GM21381 (cell line): Measurements from ENCODE around the gene CDH4.

ENCODE experiments used
- ATAC-seq: cut with Tn5 transposase; IDR thresholded peaks from one replicate; pipeline ENCODE4 v1.9.1; 2021; ENCODE audit warnings: mild to moderate bottlenecking, moderate library complexity; ENCODE audit not compliant: unreplicated experiment

Gene CDH4

DNA sequence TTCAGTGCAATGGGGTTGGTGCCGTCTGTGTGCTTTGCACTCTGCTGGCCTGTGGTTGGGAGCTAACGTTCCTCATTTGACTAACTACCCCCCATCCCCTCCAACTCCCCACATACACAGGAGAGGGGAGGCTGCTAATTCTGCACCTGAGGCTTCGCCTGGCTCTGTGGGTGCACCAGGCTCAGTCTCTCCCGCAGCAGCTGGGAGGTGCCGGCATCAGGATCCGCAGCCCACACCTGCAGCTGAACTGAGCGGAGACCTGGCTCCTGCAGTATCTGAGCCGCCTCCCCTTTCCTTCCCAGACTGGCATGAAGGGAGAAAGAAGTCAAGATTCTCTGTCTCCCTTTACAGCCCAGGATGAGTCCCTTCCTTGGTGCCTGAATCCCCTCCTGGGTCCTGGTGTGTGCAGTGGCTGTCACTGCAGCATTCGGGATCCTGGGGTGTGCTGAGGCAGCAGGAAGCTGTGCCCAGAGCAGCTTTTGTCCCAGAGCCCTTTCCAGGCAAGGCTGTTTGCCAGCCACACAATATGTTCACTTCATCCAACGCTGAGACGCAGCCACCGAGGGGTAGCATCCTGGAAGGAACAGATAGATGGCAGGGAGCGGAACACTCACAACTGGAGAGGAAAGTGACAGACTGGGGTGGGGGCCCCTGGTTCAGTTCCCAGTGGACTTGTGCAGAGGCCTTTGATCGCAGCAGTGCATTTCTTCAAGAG, 70.2 kb downstream of the CDH4 start:
- ATAC-seq = no peak

DNA sequence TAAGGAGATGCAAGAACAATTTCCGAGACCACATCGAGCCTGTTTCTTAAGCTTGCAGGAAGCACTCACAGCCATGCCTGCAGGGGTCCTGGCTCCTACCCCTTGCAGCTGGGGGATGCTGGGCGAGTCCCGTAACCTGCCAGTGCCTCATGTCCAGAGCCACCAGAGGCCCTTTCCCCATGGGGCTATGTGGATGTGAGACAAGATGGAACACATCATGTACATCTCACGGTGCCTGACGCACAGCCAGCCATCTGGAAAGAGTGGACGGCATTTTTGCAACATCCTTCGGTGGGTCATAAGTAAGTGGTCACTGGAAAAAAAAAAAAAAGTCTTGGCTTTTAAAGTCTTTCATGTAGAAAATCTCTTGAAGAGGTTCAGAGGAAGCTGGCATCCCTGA, 72.8 kb downstream of the CDH4 start:
- ATAC-seq = no peak

DNA sequence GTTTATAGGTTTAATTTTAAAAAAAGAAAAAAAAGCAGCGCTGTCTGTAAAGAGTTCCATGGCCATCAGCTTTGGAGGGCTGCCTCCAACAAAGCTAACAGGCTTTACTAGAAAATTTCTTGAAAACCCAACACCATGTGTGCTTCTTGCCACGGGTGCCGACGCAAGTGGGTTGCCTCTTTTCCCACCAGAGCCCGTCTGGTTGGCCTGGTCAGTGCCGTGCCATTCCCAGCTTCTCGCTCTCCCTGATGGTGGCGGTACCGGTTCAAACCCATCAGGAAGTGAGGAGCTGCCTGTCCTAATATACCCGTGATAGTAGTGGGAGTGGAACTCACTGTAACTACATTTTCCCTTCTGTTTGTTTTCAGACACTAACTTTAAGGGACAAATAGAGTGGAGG, 73.7 kb downstream of the CDH4 start:
- no peak for ATAC-seq

DNA sequence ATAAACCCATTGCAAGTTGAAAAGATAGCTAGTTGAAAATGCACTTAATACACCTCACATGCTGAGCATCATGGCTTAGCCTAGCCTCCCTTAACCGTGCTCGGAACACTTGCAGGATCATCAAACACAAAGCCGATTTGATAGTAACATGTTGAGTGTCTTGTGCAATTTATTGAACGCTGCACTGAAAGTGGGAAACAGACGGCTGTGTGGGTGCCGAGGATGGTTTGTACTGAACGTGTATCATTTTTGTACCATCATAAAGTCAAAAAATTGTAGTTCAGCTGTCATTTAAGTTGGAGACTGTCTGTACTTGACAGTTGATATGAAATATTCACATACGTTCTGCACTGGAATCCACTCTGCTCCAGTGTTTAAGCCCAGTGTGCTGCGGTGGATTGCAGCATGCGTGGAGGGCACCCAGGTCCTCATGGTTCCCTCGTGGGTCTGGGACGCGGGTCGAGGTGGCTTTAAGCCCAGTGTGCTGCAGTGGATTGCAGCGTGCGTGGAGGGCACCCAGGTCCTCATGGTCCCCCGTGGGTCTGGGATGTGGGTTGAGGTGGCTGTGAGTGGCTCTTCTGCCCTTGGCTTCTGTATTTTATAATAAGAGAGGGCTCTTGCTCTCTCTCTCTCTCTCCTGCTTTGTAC, 77.0 kb downstream of the CDH4 start:
- ATAC-seq = no peak

DNA sequence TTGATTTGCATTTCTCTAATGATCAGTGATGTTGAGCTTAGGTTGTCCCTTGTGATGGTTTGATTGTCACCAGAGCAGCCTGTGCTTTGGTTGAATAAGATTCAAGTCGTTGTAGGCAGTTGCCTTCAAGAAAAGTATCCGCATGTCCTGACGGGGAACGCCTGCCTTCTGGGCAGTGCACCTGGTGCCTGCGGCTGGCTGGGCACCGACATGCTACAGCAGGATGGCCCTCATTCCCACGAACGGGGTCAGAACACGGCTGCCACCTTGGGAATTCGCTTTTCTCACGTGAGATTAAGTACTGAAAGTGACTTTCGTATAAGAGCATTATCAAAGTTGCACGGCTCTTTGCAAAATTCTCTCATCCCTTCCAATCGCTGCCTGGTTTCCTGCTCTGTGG, 78.4 kb downstream of the CDH4 start:
- ATAC-seq = no peak

DNA sequence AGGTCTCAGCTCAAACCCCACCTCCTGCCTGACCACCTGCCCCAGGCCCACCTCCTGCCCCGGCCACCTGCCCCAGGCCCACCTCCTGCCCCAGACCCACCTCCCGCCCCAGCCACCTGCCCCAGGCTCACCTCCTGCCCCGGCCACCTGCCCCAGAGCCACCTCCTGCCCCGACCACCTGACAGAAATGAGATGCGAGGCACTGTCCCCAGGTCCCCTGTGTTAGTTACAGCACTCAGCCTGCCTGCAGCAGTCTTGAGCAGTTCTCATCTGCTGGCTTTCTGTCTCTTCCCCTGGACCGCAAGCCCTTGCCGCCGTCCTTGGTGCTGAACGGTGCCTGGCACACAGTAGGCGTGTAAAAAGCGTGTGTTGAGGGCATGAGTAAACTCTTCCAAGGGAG, 79.5 kb downstream of the CDH4 start:
- ATAC-seq = no peak

DNA sequence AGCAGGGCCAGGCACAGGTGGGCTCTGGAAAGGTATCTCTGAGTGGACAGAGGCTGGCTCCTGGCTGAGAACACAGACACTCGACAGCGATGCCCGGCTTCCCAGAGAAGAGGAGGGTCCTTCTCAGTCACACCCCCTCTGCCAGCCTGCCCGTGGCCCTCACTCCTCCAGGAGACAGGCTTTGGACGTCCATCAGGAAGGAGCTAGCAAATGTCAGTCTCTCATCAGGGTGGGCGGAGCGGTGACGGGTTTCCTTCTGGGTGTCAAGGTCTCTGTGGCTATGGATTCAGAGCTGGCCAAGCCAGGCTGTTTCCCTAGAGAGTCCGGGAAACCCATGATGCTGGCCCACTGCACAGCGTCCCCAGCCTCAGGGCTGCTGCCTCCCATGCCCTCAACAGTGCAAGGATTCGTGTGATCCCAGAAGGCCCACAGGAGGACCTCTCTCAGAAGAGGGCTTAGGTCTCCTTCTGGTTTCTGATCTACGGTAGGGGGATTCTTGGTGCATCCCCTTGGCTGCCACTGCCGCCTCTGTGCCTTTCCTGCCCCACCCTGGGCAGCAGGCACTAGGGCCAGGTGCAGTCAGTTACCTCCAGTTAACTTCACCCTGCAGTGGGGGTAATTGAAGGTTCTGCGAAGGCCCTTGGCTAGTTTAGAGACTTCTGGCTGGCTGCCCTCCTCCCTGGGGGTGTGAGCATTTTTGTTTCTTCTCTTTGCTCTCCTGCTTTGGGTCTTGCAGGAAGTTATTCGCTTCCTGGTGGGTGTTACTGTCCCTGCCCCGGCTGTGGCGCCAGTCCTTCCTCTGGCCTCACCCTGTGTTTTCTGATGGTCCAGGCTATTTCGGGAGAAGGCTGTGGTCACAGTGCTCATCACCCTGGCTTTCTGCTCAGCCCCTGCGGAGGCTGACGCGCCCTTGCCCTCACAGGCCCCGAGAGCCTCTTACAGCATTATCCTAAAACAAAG, 80.2 kb downstream of the CDH4 start:
- ATAC-seq = no peak

DNA sequence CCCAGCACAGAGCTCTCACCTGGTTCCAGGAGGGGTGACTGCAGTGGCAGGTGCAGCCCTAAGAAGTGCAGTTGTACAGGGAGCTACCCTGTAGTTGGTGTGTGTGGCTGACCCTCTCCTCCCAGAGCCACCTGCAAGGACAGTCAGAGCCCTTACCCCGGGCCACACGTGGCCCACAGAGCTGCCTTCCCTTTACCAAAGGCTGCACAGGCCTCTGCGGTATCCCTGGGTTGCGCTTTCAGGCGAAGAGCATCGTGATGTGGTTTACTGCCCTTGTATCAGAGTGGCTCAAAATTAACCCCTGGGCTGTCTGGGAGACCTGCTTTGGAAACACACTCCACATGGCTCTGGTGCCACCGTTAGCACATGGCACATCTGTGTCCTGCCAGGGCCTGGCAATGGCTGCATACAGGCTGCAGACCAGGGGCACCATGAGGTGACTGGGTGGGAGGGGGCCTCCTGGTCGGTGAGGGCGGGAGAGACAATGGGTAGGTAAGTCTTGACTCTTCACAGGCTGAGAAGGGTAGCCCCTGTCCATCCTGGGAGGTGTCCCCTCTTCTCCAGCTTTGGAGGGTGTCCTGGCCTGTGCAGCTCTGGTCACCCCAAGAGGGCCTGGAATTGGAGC, 81.5 kb downstream of the CDH4 start:
- no peak for ATAC-seq

DNA sequence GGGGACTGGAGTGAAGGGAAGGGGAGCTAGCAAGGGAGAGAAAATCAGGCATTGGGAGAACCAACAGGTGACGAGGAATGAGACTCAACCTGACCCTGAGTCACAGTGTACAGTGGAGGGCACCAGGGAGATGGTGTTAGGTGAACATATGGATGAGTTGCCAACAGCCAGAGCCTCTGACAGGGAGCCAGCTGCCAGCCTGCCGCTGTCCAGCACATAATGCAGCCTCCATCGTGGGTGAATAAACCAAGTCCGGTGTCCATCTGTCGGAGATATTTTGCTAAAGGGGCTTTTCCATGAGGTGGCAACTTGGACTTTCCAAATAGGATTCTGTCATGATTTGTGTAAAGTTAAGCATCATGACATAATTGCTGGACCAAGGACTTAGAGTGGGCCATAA, 88.1 kb downstream of the CDH4 start:
- ATAC-seq = no peak

DNA sequence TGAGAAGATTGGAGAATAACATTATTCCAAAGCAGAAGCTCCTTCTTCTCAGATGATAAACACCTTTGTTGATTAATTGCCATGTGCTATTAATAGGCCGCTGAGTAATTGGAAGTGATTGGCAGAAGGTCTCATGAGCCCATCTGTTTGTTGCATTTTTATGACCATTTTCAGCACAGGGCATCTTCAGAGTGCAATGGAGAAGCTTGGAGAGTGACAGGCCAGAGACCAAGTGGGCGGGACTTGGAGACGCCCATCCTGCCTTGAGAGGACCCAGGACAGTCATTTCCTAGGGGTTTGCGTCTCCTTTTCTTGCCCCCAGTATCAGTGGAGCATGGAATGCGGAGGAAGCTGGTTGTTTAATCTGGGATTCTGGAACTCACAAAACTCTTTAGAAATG, 89.5 kb downstream of the CDH4 start:
- ATAC-seq = no peak

DNA sequence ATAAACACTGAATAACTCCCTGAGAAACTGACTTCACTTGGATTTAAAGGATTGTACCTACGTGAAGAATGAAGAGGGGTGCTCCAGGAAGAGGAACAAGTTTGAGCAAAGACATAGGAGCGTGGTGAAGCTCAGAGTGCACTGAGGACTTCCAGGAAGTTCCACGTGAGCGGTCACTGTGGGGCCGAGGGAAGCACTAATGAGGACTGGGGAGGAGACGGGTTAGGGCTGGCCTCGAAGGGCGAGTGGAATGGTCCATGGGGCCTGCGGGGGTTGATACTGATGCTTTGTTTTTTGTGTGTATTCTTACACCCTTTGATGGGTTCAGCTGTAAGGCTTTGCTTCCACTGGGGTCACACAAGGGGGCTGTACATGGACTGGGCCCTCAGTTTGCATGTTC, 91.9 kb downstream of the CDH4 start:
- no peak for ATAC-seq

DNA sequence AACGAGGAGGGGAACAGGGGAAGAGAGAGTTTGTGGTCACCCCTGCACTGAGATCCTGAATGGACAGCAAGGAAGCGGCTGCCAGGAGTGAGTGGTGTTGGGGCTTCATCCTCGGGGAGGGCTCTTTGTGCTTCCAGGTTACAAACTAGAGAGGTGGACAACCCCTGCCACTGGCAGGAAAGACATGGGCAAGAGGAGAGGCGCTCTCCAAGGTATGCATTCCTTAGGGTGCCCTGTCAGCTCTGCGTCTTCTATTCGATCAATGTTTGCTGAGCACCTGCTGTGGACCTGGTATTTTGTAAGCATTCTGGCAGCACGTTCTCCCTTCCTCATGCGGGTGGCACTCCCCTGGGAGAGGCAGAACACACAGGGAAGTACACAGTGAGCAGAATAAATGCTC, 93.6 kb downstream of the CDH4 start:
- ATAC-seq = no peak

DNA sequence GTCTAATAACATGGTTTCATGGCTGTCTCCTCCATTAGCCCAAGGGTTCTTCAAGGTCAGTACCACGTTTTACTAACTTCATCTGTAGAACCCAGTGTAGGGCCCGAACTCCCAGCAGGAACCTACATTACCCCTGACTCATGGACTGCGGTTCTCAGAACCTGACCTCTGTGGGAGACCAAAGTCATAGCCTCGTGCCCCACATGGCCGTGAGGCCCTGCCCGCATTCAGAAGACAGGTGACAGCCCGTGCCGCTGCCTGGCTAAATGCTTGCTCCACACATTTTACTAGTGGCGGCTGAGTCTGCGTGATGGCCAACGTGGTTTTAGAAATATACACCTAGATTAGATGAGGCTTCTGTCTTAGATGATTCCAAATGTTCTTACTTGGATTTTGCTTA, 94.9 kb downstream of the CDH4 start:
- ATAC-seq = no peak

DNA sequence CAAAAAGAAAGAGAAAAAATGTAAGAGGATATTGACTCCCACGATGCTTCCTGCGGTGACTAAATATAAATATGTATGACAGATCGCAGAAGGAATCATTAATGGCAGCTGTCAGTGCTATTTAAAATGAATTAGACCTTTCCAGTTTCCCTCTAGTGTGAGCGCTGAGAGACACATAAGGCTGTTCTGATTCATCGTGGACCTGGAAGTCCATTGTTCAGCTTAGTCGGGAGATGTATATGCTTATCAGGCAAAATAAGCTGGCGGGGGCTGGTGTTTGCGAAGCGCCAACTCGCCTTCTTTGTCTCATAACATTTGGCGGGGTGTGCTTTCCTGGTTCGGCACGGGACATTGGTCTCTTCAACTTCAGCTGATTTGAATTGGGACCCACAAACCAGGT, 95.4 kb downstream of the CDH4 start:
- no peak for ATAC-seq

DNA sequence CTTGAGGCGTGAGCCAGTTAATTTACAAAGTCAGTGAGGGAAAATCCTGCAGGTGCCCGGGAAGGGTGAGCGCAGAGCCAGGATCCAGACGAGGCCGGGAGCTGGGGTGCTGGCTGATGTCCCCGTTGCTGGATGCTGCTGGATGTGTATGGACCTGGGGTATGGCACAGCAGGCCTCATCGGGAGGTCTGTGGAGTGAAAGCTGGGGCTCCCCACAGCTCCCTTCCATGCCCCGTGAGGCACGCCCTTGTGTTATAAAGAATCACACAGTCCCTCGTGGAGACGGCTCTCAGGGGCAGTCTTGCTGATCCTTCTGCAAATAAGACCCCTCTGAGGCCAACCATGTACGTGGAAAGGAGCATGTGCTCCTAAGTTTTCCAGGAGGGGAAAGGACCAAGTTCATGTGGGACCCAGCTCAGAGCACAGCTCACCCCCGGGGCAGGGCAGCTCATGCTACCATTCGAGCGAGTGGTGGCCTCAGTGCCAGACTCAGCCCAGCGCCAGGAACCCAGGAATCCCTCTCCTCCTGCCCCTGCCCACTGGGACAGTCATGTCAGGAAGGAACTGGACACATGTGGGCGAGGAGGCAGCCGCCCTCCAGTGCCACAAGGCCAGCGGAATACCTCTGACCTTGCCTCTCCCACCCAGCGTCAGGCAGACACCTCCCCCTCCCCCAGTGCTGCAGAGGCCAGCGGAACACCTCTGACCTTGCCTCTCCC, 97.5 kb downstream of the CDH4 start:
- ATAC-seq = no peak

DNA sequence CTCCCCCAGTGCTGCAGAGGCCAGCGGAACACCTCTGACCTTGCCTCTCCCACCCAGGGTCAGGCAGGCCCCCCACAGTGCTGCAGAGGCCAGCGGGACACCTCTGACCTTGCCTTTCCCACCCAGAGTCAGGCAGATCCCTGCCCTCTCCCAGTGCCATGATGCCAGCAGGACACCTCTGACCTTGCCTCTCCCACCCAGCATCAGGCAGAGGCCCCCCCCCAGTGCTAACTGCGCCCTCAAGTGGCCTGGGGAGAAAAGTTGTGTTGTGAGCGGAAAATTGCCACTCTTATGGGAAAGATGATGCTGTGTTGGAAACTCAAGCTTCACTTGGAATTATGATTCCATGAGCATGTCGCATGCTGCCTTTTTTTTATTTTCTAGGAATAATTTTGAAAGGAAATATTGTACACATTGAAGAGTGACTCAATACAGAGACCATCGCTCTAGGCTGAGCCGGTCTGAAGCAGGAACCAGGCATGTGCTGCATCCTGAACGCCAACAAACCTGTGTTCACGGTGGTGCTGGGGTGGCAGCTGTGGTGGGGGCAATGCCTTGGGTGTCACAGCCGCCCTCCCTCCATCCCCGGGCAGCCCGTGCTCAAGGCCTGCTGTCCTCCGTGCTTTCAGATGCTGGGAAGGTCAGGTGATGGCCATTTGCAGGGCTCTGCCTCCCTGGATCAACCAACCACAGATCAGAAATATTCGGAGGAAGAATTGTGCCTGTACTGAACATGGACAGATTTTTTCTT, 98.6 kb downstream of the CDH4 start:
- ATAC-seq = no peak

DNA sequence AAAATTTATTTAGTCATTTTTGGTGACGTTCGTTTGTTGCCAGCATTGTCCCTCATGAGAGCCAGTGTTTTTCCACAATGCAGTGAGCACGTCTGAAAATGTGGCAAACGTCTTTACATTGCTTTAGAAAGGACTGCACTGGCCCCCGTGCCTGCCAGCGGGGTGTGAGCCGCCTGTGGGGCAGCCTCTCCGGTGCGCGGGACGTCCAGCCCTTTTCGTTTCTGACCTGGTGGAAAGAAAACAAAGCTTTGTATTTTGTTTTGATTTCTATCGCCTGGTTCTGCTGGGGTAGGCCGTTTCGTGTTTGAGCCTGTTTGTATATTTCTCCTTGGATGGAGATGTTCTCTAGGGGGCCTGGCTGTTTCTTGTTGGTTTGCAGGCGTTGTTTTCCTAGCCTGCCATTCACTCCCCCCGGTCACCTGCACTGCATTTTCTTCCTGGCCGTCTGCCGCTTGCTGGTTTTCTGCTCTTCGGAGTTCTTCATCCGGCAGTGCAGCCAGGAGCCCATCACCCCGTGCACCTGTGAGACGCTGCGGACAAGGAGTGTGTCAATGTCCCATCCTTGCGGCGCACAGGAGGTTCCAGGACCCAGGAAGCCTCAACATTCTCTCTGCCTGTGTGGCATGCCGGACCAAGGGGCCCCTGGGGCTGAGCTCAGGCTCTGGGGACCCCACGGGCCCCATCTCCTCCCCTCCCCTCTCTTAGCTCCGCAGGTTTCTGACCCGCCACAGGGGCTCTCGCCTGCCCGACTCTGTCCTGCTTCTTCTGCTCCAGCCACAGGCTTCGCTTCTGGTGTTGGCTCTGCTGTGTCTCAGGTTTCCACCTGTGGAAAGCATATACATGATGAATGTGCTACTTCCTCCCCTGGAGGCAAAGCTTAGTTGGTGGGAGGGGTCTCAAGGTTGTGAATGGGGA, 100.5 kb downstream of the CDH4 start:
- ATAC-seq = no peak

DNA sequence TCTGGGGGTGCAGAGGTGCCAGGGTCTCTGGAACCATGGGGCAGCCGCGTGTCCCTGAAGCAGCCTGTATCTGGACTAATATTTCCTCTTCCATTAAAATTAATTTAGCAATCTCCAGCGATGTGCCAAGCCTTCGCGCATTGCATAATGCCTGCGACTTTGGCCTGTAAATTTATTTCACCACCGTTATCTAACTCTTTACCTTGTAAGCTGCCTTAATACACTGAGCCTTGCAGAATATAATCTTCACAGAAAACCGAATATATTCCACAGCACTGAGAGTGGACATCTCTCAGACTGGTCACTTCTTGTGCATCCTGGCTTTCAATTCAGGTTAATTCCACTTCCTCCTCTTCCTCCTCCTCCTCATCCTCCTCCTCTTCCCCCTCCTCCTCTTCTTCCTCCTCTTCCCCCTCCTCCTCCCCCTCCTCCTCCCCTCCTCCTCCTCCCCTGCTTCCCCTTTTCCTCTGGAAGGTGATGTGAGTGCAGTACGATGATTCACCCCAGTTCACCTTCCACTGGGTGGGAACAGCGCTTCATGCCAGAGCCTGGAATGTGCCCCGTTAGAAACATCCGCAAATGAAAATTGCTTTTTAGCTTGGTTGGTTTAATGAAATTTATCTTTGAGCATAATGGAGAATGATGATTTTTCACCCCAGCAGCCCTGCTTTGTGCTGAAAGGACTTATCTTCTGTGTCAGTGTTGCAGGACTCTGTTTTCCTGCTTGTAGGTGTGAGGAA, 101.4 kb downstream of the CDH4 start:
- ATAC-seq = no peak
